Activated CD8-positive, alpha-beta memory T cell treated with anti-CD3 and anti-CD28 coated beads, Interleukin-2, amount 10 ng/mL, durations not matched to agents 7 days and 5 days (primary cell): ENCODE data around the gene OR2T10. TPM values are rescaled to one million over a fixed set of nuclear protein-coding genes. Genes with fewer than 3 reads are reported as not detected.

Source experiments
- ATAC-seq: fragments of 150-1000 bp; cut with Tn5 transposase; one replicate; pipeline ENCODE4 v1.10.0; 2021; ENCODE audit warnings: moderate library complexity
- CTCF ChIA-PET: fragments of 350-600 bp; sonication (Branson Sonifier 250); formaldehyde crosslinking; loops from one replicate; lab custom pipeline; 2021; ENCODE audit warnings: antibody characterized with exemption; lab: Charles Lee
- DNase-seq: peaks from one replicate; pipeline ENCODE4 v3.0.0-alpha.2; 2020
- H3K27ac Mint-ChIP-seq: one replicate; pipeline ENCODE4 v1.8.0; 2021; ENCODE audit warnings: mild to moderate bottlenecking, mixed read lengths
- H3K27me3 Mint-ChIP-seq: one replicate; pipeline ENCODE4 v1.8.0; 2021; ENCODE audit warnings: mixed read lengths
- H3K36me3 Mint-ChIP-seq: one replicate; pipeline ENCODE4 v1.8.0; 2021; ENCODE audit warnings: mild to moderate bottlenecking, mixed read lengths
- H3K4me1 Mint-ChIP-seq: one replicate; pipeline ENCODE4 v1.8.0; 2021; ENCODE audit warnings: mixed read lengths
- H3K4me3 Mint-ChIP-seq: one replicate; pipeline ENCODE4 v1.8.0; 2021; ENCODE audit warnings: mild to moderate bottlenecking, moderate library complexity, mixed read lengths
- H3K9me3 Mint-ChIP-seq: one replicate; pipeline ENCODE4 v1.8.0; 2022; ENCODE audit warnings: low read depth, mixed read lengths
- total RNA-seq, 2 experiments: library from RNA; stranded (reverse); gene quantifications; one replicate each; pipeline ENCODE4 v1.2.3, GENCODE V29; 2021

OR2T10 gene
- total RNA-seq, 2 experiments from 2014 or later: not detected

DNA sequence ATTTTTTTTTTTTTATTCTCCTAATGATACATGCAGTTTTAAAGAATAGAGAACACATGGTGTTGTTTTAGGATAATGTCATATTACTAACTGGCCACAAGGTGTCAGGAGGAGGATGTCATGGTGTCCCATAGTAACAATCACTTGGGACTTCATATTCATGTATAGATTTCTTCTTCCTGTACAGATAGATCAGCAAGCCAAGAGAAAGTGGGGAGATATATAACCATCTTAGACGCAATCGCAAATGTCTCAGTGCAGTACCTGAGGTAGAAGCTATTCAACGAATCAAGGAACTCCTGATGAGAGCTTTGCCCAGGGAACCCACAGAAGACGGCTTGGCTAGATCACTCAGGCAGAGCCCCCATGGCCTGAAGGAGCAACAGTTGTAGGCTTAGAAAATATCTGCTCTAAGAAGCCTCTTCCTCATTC, 25.1 kb upstream of the OR2T10 start:
- CTCF ChIA-PET: interaction anchor here (1.2 to 2.2 kb wide), 2 partner anchors 13 to 185 kb away, joined by 3 to 6 read pairs; no protein-coding TSS in a partner anchor
- ATAC-seq: no peak

DNA sequence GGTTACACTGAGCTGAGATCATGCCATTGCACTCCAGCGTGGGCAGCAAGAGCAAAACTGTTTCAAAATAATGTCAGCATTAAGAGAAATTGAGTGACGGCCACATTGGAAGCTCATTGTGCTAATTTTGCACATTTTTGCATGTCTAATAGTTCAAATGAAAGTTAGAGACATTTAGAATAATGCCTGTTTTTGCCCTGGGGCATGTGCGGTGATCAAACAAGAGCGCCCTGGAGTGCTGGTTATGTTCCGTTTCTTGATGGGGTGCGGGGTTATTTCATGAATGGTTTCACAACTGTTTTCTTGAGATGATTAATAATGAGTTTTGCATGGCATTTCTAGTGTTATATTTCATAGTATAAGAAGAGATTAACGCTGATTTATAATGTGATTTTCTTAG, 24.3 kb upstream of the OR2T10 start:
- H3K36me3 Mint-ChIP-seq: no peaks in the 10 kb centered on the region
- no peak for ATAC-seq

More for the DNA sequence above, 25.1 kb upstream of the OR2T10 start:
- no peaks in the 10 kb centered on the region for H3K36me3 Mint-ChIP-seq
- DNase-seq: no peak
- no peak overlapping the region for H3K4me3 Mint-ChIP-seq
- no peaks in the 10 kb centered on the region for H3K4me1 Mint-ChIP-seq
- no peak overlapping the region for H3K27ac Mint-ChIP-seq
- H3K9me3 Mint-ChIP-seq: no peaks in the 10 kb centered on the region
- H3K27me3 Mint-ChIP-seq: no peaks in the 10 kb centered on the region

DNA sequence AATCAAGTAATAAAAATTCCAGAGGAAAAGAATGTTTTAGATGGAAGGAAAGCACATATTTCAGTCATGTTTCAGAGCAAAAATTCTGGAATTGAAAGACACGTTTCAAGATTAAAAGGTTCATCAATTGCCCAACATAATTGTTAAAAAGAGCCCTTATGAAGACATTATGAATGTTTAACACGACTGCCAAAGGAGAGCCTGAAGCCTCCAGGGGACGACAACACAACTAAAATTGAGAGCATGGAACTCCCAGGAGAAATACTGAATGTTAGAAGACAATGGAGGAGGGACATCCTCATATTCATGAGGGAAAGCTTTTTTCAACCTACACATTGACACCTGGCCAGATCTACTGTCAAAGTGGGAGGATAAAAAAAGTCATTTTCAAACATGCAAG, 21.4 kb upstream of the OR2T10 start:
- Mint-ChIP-seq H3K4me1 (no peaks in the 10 kb centered on the region), H3K4me3 (no peak overlapping the region), H3K9me3 (no peaks in the 10 kb centered on the region), H3K27ac (no peak overlapping the region), H3K27me3 (no peaks in the 10 kb centered on the region), H3K36me3 (no peaks in the 10 kb centered on the region)
- ATAC-seq: no peak
- DNase-seq: peak; percentile 43
- CTCF ChIA-PET: no interaction called here

More for the DNA sequence above, 24.3 kb upstream of the OR2T10 start:
- H3K27me3 Mint-ChIP-seq: no peaks in the 10 kb centered on the region
- CTCF ChIA-PET: interaction anchor here (1.2 to 2.2 kb wide), 2 partner anchors 12 to 186 kb away, joined by 3 to 6 read pairs; no protein-coding TSS in a partner anchor
- no peak overlapping the region for H3K27ac Mint-ChIP-seq
- H3K4me1 Mint-ChIP-seq: no peaks in the 10 kb centered on the region
- DNase-seq: no peak
- H3K4me3 Mint-ChIP-seq: no peak overlapping the region
- H3K9me3 Mint-ChIP-seq: no peaks in the 10 kb centered on the region

DNA sequence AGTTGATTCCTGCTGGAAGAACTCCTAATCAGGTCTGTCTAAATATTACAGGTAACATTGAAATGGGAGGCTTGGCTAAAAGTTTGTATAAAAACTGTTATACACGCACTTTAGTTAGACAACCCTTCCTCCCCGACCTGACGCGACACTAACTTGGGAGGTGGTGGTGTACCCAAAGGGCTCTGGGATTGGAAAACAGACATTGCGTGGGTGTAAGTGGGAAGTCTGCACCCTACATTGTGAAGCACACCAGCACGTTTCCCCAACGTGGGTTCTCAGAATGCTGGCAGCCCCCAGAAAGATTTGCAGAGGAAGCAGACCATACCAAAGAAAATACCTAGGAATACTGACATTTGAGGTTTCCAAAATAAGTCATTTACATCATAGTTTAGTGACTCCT, 20.6 kb upstream of the OR2T10 start:
- Mint-ChIP-seq H3K4me1 (no peaks in the 10 kb centered on the region), H3K36me3 (no peaks in the 10 kb centered on the region), H3K9me3 (no peaks in the 10 kb centered on the region), H3K27me3 (no peaks in the 10 kb centered on the region), H3K27ac (no peak overlapping the region), H3K4me3 (no peak overlapping the region)
- ATAC-seq: no peak
- DNase-seq: no peak
- CTCF ChIA-PET: no interaction called here

DNA sequence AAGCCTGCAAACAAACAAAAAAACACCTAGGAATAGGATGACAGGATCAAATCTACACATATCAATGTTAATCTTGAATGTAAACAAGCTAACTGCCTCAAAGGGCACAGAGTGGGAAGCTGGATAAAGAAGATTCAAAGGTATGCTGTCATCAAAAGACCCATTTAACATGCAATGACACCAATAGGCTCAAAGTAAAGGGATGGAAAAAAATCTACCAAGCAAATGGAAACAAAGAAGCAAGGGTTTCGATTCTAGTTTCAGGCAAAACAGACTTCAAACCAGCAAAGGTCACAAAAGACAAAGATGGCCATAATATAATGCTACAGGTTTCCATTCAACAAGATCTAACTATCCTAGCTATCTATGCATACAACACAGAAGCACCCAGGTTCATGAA, 16.2 kb upstream of the OR2T10 start:
- H3K36me3 Mint-ChIP-seq: no peaks in the 10 kb centered on the region
- H3K4me3 Mint-ChIP-seq: no peak overlapping the region
- H3K9me3 Mint-ChIP-seq: no peaks in the 10 kb centered on the region
- ATAC-seq (no peak), DNase-seq (no peak)
- CTCF ChIA-PET: no interaction called here
- H3K27me3 Mint-ChIP-seq: no peaks in the 10 kb centered on the region
- no peaks in the 10 kb centered on the region for H3K4me1 Mint-ChIP-seq
- H3K27ac Mint-ChIP-seq: no peak overlapping the region

DNA sequence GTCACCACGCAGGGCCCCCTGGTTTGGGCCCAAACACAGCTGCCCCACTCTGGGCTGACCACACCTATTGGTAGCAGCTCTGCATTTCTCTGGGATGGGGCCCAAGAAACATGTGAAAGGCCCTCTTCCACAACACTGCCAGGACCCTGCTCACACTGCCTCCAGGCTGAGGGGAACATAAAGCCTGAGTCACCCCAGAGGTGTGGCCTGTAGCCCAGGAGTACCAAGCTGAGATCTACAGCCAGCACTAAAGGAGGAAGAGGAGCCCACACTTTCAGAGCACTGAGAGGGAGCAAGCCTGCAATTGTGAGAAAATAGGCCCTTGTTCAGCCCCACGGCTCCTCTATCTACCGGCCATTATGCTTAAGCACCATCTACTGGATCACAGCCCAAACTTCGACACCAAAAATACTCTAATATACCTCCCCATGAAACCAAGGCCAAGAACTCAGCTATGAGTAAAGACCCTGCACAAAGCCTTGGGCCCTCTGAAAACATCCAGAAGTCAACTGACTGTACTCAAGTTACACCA, 14.4 kb upstream of the OR2T10 start:
- peaks cover 3% of the 10 kb centered on the region for H3K27me3 Mint-ChIP-seq
- ATAC-seq (no peak), DNase-seq (no peak)
- H3K27ac Mint-ChIP-seq: no peak overlapping the region
- CTCF ChIA-PET: no interaction called here
- no peak overlapping the region for H3K4me3 Mint-ChIP-seq
- H3K9me3 Mint-ChIP-seq: no peaks in the 10 kb centered on the region
- no peaks in the 10 kb centered on the region for H3K4me1 Mint-ChIP-seq
- no peaks in the 10 kb centered on the region for H3K36me3 Mint-ChIP-seq

DNA sequence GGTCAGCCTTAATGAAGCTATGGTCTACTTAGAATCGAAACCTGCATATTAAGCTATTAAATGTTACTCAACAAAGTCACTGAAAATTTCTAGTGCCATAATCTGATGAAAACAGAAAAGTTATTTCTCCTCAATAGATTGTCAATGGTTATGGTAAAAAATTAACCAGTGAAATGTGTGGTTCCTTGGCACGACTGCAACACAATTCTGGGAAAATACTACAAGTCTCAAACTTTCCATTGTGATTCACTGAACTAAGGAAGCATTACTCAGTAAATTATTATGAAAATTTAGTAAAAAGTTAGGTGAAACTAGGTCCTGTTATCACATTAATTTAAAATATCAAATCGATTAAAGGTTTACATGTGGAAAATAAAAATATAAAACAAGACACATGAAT, 12.8 kb upstream of the OR2T10 start:
- Mint-ChIP-seq H3K27me3 (peaks cover 3% of the 10 kb centered on the region), H3K36me3 (no peaks in the 10 kb centered on the region), H3K27ac (no peak overlapping the region), H3K9me3 (no peaks in the 10 kb centered on the region), H3K4me1 (no peaks in the 10 kb centered on the region), H3K4me3 (no peak overlapping the region)
- no peak for DNase-seq
- ATAC-seq: no peak
- CTCF ChIA-PET: interaction anchor here (0.7 kb wide), 1 partner anchor 12 kb away, joined by 3 read pairs; no protein-coding TSS in a partner anchor

DNA sequence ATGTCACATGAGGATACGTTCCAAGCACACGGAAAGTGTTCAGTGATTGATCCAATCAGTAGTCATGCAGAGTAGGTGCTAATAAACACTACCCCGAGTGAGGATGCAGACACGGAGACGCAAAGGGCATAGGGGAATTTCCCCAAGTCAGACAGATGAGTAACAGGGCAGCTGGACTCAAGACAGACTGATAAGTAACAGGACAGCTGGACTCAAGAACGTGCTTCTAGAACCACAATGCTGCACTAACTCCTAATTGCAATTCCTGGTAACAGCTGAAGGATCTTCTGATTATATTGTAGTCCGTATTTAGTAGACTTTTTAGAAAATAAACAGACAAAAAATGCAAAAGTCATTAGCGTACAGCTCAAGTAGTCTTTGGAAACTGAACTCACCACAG, 1.9 kb upstream of the OR2T10 start:
- Mint-ChIP-seq H3K4me3 (no peak overlapping the region), H3K27me3 (no peaks in the 10 kb centered on the region), H3K9me3 (no peaks in the 10 kb centered on the region), H3K36me3 (no peaks in the 10 kb centered on the region), H3K27ac (no peak overlapping the region), H3K4me1 (no peaks in the 10 kb centered on the region)
- no peak for ATAC-seq
- DNase-seq: no peak
- CTCF ChIA-PET: no interaction called here

DNA sequence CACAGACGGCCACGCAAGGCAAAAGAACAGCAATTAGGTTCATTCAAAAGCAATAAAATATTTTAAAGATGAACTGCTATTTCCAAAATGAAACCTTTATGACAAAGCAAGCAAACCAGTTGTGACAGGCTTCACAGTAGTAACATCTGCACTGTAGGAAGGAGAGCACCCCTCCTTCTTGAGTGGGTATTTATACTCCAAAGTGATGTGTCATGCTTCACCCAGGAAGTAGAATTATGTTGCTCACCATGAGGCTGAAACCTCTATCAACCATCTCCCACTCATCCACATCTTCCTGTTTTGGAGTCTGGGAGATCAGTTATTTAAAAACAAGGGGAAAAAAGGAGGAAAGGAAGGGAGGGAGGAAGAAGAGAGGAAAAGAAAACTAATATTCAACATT, 885 bp downstream of the OR2T10 start:
- Mint-ChIP-seq H3K36me3 (no peaks in the 10 kb centered on the region), H3K4me1 (no peaks in the 10 kb centered on the region), H3K27ac (no peak overlapping the region), H3K4me3 (no peak overlapping the region), H3K27me3 (no peaks in the 10 kb centered on the region), H3K9me3 (no peaks in the 10 kb centered on the region)
- ATAC-seq: no peak
- DNase-seq: no peak
- CTCF ChIA-PET: no interaction called here

DNA sequence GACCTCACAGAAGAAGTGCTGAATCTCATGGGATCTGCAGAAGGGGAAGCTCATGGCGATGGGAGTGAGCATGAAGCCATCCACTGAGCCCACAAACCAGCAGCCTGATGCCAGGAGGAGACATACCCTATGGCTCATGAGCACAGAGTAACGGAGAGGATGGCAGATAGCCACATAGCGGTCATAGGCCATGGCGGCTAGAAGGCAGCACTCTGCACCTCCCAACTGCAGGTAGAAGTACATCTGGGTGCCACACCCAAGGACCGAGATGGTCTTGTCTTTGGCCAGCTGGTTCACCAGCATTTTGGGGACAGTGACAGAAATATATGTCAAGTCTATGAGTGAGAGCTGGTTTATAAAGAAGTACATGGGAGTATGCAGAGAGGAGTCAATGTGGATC, 4.3 kb downstream of the OR2T10 start:
- Mint-ChIP-seq H3K27ac (no peak overlapping the region), H3K4me3 (no peak overlapping the region), H3K36me3 (no peaks in the 10 kb centered on the region), H3K4me1 (no peaks in the 10 kb centered on the region), H3K27me3 (no peaks in the 10 kb centered on the region), H3K9me3 (no peaks in the 10 kb centered on the region)
- no peak for ATAC-seq
- DNase-seq: no peak
- CTCF ChIA-PET: no interaction called here

DNA sequence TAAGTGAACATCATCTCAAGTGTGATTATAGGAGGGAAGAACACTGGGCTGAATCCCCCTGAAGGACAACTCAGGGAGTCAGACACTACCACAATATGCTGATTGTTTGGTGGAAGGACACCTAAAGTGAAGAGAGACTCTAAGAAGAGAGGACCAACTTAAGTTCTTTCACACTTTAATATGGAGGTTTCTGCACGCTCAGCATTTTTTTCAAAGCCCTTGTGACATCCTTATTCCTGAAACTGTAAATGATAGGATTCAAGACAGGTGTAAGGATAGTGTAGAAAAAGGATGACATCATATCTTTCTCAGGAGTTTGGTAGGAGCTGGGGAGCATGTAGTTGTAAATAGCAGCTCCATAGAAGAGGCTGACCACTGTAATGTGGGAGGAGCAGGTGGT, 4.8 kb downstream of the OR2T10 start:
- H3K4me1 Mint-ChIP-seq: no peaks in the 10 kb centered on the region

DNA sequence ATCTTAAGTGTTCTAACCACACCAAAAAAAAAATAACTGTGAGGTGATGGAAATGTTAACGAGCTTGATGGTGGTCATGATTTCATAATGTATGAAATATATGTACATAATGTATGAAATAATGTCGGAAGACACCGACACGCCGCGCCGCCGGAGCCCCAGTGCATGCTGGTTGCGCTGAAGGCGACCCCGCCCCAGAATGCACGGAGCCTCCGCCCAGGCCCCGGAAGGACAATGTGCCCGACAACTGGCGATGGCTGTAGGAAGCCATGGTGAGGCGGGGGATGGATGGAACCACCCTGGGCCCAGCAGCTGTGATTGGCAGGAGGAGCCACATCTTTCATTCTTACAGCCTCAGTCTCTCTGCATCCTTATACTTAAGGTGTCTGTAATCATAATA, 7.4 kb downstream of the OR2T10 start:
- Mint-ChIP-seq H3K9me3 (no peaks in the 10 kb centered on the region), H3K36me3 (no peaks in the 10 kb centered on the region), H3K4me1 (no peaks in the 10 kb centered on the region), H3K27me3 (no peaks in the 10 kb centered on the region), H3K27ac (no peak overlapping the region), H3K4me3 (no peak overlapping the region)
- ATAC-seq: no peak
- CTCF ChIA-PET: no interaction called here
- no peak for DNase-seq

More for the DNA sequence above, 4.8 kb downstream of the OR2T10 start:
- no peak overlapping the region for H3K4me3 Mint-ChIP-seq
- no peaks in the 10 kb centered on the region for H3K36me3 Mint-ChIP-seq
- CTCF ChIA-PET: no interaction called here
- ATAC-seq: no peak
- no peaks in the 10 kb centered on the region for H3K9me3 Mint-ChIP-seq
- no peaks in the 10 kb centered on the region for H3K27me3 Mint-ChIP-seq
- H3K27ac Mint-ChIP-seq: no peak overlapping the region
- no peak for DNase-seq

DNA sequence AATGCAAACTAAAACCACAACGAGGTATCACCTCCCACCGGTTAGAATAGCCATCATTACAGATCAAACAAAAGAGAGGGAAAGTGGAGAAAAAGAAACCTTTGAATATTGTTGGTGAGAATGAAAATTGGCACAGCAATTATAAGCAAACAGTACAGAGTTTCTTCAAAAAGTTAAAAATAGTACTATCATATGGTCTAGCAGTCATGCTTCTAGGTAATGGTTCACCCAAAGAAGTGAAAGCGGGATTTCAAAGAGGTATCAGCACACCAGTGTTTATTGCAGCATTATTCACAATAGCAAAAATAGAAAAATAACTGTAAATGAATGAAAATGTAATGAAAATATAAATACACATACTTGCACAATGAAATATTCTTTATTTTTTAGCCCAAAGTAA, 8.2 kb downstream of the OR2T10 start:
- no peak overlapping the region for H3K4me3 Mint-ChIP-seq
- DNase-seq: no peak
- H3K27ac Mint-ChIP-seq: no peak overlapping the region
- ATAC-seq: no peak
- H3K9me3 Mint-ChIP-seq: no peaks in the 10 kb centered on the region
- H3K27me3 Mint-ChIP-seq: no peaks in the 10 kb centered on the region
- H3K36me3 Mint-ChIP-seq: no peaks in the 10 kb centered on the region
- CTCF ChIA-PET: interaction anchor here (0.8 kb wide), 1 partner anchor 31 kb away, joined by 3 read pairs; no protein-coding TSS in a partner anchor
- H3K4me1 Mint-ChIP-seq: peaks cover 2% of the 10 kb centered on the region

DNA sequence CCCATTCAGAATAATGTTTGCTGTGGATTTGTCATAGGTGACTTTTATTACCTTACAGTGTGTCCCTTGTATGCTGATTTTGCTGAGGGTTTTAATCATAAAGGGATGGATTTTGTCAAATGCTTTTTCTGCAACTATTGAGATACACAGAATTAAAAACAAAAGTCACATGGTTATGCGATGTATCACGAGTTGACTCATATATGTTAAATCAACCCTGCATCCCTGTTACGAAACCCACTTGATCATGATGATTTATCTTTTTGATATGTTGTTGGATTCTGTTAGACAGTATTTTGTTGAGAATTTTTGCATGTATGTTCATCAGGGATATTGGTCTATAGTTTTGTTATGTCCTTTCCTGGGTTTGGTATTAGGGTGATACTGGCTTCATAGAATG, 12.2 kb downstream of the OR2T10 start:
- CTCF ChIA-PET: no interaction called here
- Mint-ChIP-seq H3K4me3 (no peak overlapping the region), H3K4me1 (peaks cover 2% of the 10 kb centered on the region), H3K36me3 (no peaks in the 10 kb centered on the region), H3K27me3 (no peaks in the 10 kb centered on the region), H3K27ac (no peak overlapping the region), H3K9me3 (no peaks in the 10 kb centered on the region)
- ATAC-seq (no peak), DNase-seq (no peak)
